Measurements from ENCODE around the gene DMRTC1. TPM values are rescaled to one million over a fixed set of nuclear protein-coding genes. Genes with fewer than 3 reads are reported as not detected.
"Not testable (repeated sequence)": the region's sequence is repeated elsewhere in the genome, so short reads cannot be mapped to it uniquely, and the experiment has no call there.

DMRTC1 gene
- total and polyA plus RNA-seq, 10 of the 15 experiments (the other 5 are each of a cell fraction or from before 2014, with no cell fraction given), result 0.06 TPM; not detected in 9

DNA sequence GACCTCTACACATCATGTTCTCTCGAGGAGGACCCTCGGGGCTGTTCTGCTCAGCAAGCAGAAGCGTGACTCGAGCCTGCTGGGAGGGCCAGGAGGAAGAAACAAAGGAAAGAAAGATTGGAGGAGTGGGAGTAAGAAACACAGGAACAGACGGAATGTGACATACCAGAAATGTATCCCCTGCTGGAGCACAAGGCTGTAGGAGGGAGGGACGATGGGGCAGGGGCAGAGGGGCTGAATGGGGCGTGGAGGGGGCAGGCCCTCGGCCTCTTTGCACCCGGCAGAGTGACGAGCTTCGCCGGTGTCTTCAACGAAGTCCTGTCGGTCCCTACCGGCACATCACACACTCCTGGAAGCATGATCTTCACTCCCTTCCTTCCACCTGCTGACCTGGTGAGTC, 5.7 kb downstream of the DMRTC1 start, which contains the start of gene FAM236A:
FAM236A (plus strand) TSS at position 301 of the 400 bp plus-strand sequence; CDS start at position 358, 57 bp downstream.
- DNase-seq (ENCODE audit: low read depth, low spot score); BruUV-seq (replicated peaks); H2AFZ ChIP-seq (ENCODE audit: control insufficient read depth, low read depth, low read length); RAD21 ChIA-PET (ENCODE audit: unreplicated experiment); POLR2A ChIA-PET; H3K27ac ChIP-seq (ENCODE audit: control insufficient read depth, insufficient read depth); H3K4me3 ChIP-seq; H3K9me3 ChIP-seq (replicated peaks; ENCODE audit: control insufficient read depth, insufficient read depth, low read length); in situ Hi-C loops (cut with MboI); H3K9ac ChIP-seq (ENCODE audit: control insufficient read depth, insufficient read depth, low read length); FAIRE-seq; H3K79me2 ChIP-seq (ENCODE audit: control insufficient read depth, insufficient read depth, low read length); SMC1A ChIA-PET (ENCODE audit: uncharacterized antibody, unreplicated experiment); ATAC-seq; H3K27me3 ChIP-seq (replicated peaks in 1 of 2; ENCODE audit: control insufficient read depth in 2 of 2, insufficient read depth in 2 of 2, low read length in 1 of 2); H3K4me1 ChIP-seq (ENCODE audit: control insufficient read depth, insufficient read depth, low read length); H3K36me3 ChIP-seq (ENCODE audit: control insufficient read depth in 2 of 2, insufficient read depth in 2 of 2, low read length in 1 of 2); H4K20me1 ChIP-seq (ENCODE audit: control insufficient read depth, insufficient read depth); CTCF ChIA-PET; intact Hi-C loops (cut with micrococcal nuclease; ENCODE audit: unreplicated experiment); H3K4me2 ChIP-seq (ENCODE audit: control insufficient read depth, insufficient read depth): not testable (repeated sequence)
- no CpG with 5 or more reads among the region's 15 CpGs for WGBS (ENCODE audit: insufficient coverage, insufficient replicate concordance, low lambda C conversion rate, missing lambda C conversion rate)

DNA sequence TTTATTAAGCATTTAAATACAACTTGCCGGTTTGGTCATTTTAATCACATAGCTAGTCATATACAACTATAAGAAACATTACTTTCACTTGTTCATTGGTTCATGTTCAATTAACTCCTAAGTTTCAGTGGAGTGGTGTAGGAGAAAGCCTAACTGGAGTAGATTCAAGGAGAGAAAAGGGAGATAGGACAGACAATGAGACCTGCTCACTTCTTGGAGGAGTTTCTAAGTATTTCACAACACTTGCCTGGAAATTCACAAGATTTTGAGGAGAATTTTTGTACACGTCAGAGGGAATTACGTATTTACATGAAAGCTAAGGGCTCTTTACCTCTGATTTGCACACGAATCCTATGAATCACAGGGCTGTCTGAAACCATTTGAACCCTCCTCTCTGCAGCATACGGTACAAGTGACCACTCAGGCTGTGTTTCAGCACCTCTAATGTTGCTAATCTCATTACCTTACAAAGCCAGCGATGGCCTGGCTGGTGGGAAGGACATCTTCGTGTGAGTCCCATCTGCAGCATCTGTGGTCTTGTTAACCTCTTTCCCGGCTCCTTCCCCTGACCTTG, 6.7 kb downstream of the DMRTC1 start:
- not testable (repeated sequence) for H3K27ac ChIP-seq (ENCODE audit: control insufficient read depth, insufficient read depth); DNase-seq (ENCODE audit: low read depth, low spot score)

DNA sequence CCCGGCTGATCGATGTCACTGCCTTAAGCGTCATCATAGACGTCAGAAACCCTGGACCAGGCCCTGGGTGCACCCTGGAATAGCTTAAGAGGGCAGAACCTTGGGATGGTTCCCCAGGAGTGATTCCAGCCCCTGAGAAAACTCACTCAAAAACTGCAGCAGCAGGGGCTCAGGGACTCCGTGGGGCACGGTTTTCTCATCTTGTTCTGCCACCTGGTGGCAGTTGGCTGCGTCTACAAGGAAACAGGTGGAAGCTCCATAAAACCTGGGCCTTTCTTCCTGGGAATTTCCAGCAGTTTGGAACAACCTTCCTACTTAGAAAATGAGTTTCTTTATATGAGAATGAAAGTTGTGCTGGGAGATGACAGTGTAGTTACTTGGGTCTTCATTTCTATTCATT, 7.2 kb downstream of the DMRTC1 start:
- H3K27ac ChIP-seq (ENCODE audit: control insufficient read depth, insufficient read depth); in situ Hi-C loops (cut with MboI); H3K9me3 ChIP-seq (replicated peaks; ENCODE audit: control insufficient read depth, insufficient read depth, low read length); H3K36me3 ChIP-seq (ENCODE audit: control insufficient read depth in 2 of 2, insufficient read depth in 2 of 2, low read length in 1 of 2); H4K20me1 ChIP-seq (ENCODE audit: control insufficient read depth, insufficient read depth); H3K4me3 ChIP-seq; CTCF ChIA-PET; BruUV-seq (replicated peaks); SMC1A ChIA-PET (ENCODE audit: uncharacterized antibody, unreplicated experiment); H3K4me2 ChIP-seq (ENCODE audit: control insufficient read depth, insufficient read depth); H3K27me3 ChIP-seq (replicated peaks in 1 of 2; ENCODE audit: control insufficient read depth in 2 of 2, insufficient read depth in 2 of 2, low read length in 1 of 2); H3K9ac ChIP-seq (ENCODE audit: control insufficient read depth, insufficient read depth, low read length); DNase-seq (ENCODE audit: low read depth, low spot score); POLR2A ChIA-PET; H2AFZ ChIP-seq (ENCODE audit: control insufficient read depth, low read depth, low read length); H3K79me2 ChIP-seq (ENCODE audit: control insufficient read depth, insufficient read depth, low read length); intact Hi-C loops (cut with micrococcal nuclease; ENCODE audit: unreplicated experiment); RAD21 ChIA-PET (ENCODE audit: unreplicated experiment); H3K4me1 ChIP-seq (ENCODE audit: control insufficient read depth, insufficient read depth, low read length): not testable (repeated sequence)
- ATAC-seq (peak; percentile 49; the same call in 1 of the 3 replicates), FAIRE-seq (peak; percentile 77)
- no CpG with 5 or more reads among the region's 7 CpGs for WGBS (ENCODE audit: insufficient coverage, insufficient replicate concordance, low lambda C conversion rate, missing lambda C conversion rate)

More for the DNA sequence above, 6.7 kb downstream of the DMRTC1 start:
- H3K79me2 ChIP-seq (ENCODE audit: control insufficient read depth, insufficient read depth, low read length); H3K9ac ChIP-seq (ENCODE audit: control insufficient read depth, insufficient read depth, low read length); in situ Hi-C loops (cut with MboI); H3K4me1 ChIP-seq (ENCODE audit: control insufficient read depth, insufficient read depth, low read length); CTCF ChIA-PET; H4K20me1 ChIP-seq (ENCODE audit: control insufficient read depth, insufficient read depth); RAD21 ChIA-PET (ENCODE audit: unreplicated experiment); ATAC-seq; H3K9me3 ChIP-seq (replicated peaks; ENCODE audit: control insufficient read depth, insufficient read depth, low read length); H3K4me3 ChIP-seq; H3K4me2 ChIP-seq (ENCODE audit: control insufficient read depth, insufficient read depth); H3K27me3 ChIP-seq (replicated peaks in 1 of 2; ENCODE audit: control insufficient read depth in 2 of 2, insufficient read depth in 2 of 2, low read length in 1 of 2); H2AFZ ChIP-seq (ENCODE audit: control insufficient read depth, low read depth, low read length); POLR2A ChIA-PET; H3K36me3 ChIP-seq (ENCODE audit: control insufficient read depth in 2 of 2, insufficient read depth in 2 of 2, low read length in 1 of 2); BruUV-seq (replicated peaks); SMC1A ChIA-PET (ENCODE audit: uncharacterized antibody, unreplicated experiment); intact Hi-C loops (cut with micrococcal nuclease; ENCODE audit: unreplicated experiment): not testable (repeated sequence)
- peak; percentile 23 for FAIRE-seq
- WGBS (ENCODE audit: insufficient coverage, insufficient replicate concordance, low lambda C conversion rate, missing lambda C conversion rate), result no CpG with 5 or more reads among the region's 8 CpGs

- H3K36me3 ChIP-seq (ENCODE audit: control insufficient read depth in 2 of 2, insufficient read depth in 2 of 2, low read length in 1 of 2); H3K9me3 ChIP-seq (replicated peaks; ENCODE audit: control insufficient read depth, insufficient read depth, low read length); H2AFZ ChIP-seq (ENCODE audit: control insufficient read depth, low read depth, low read length); DNase-seq (ENCODE audit: low read depth, low spot score); H3K4me3 ChIP-seq; POLR2A ChIA-PET; H3K9ac ChIP-seq (ENCODE audit: control insufficient read depth, insufficient read depth, low read length); H3K79me2 ChIP-seq (ENCODE audit: control insufficient read depth, insufficient read depth, low read length); intact Hi-C loops (cut with micrococcal nuclease; ENCODE audit: unreplicated experiment); H3K4me2 ChIP-seq (ENCODE audit: control insufficient read depth, insufficient read depth); H4K20me1 ChIP-seq (ENCODE audit: control insufficient read depth, insufficient read depth); SMC1A ChIA-PET (ENCODE audit: uncharacterized antibody, unreplicated experiment); FAIRE-seq; ATAC-seq; RAD21 ChIA-PET (ENCODE audit: unreplicated experiment); H3K27me3 ChIP-seq (replicated peaks in 1 of 2; ENCODE audit: control insufficient read depth in 2 of 2, insufficient read depth in 2 of 2, low read length in 1 of 2); CTCF ChIA-PET; H3K27ac ChIP-seq (ENCODE audit: control insufficient read depth, insufficient read depth); BruUV-seq (replicated peaks); H3K4me1 ChIP-seq (ENCODE audit: control insufficient read depth, insufficient read depth, low read length); in situ Hi-C loops (cut with MboI): not testable (repeated sequence)
- no CpG with 5 or more reads among the region's 1 CpG for WGBS (ENCODE audit: insufficient coverage, insufficient replicate concordance, low lambda C conversion rate, missing lambda C conversion rate)
These were observed 11.4 kb downstream of the DMRTC1 start for GRCh38 chrX:72932283-72932682.

Measured in GM12878 (cell line).